GM21367 (cell line): ENCODE data around the gene HIC2.
"Not testable (repeated sequence)": the region's sequence is repeated elsewhere in the genome, so short reads cannot be mapped to it uniquely, and the experiment has no call there.

Experiments used
- ATAC-seq: cut with Tn5 transposase; IDR thresholded peaks from one replicate; pipeline ENCODE4 v1.9.1; 2021; ENCODE audit not compliant: unreplicated experiment

The HIC2 gene

DNA sequence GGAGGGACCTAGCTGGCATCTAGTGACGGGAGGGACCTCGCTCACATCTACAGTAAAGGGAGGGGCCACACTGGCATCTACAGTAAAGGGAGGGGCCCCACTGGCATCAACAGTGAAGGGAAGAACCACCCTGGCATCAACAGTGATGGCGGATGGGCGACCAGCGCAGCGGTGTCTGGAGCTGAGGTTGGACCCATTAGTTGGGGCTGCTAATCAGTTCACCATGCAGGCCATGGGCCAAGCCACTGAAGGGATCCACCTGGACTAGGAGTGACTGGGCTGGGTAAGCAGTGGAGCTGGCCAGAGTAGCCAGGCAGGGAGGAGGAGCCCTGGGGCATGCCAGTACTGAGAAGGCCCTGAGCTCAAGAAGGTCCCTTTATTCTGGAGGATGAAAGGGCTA lies 73.4 kb downstream of the HIC2 start:
- not testable (repeated sequence) for ATAC-seq

- ATAC-seq: not testable (repeated sequence)
These were observed 75.1 kb downstream of the HIC2 start for GRCh38 chr22:21492271-21492670.

- not testable (repeated sequence) for ATAC-seq
These were observed 76.9 kb downstream of the HIC2 start for GRCh38 chr22:21493789-21494782.

DNA sequence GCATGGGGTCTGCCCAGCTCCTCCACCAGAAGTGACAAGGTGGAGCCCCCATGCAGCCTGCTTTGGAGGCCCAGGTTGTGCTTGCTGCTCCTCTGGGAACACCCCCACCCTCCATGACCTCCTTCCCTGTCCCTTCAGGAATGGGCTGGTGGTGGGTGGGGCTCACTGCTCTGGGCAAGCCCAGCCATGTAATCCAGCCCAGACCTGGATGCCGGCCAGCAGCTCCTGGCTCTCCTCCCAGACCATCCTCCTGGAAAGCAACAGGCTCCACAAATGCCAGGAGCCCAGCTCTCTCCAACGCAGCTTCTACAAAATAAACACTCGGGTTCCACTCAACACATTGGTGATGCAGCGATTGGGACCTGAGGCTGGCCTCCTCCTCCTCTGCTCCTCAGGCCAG lies 80.8 kb downstream of the HIC2 start:
- ATAC-seq: not testable (repeated sequence)

GRCh38 chr22:21498489-21498888 lies 81.3 kb downstream of the HIC2 start:
- ATAC-seq: not testable (repeated sequence)

DNA sequence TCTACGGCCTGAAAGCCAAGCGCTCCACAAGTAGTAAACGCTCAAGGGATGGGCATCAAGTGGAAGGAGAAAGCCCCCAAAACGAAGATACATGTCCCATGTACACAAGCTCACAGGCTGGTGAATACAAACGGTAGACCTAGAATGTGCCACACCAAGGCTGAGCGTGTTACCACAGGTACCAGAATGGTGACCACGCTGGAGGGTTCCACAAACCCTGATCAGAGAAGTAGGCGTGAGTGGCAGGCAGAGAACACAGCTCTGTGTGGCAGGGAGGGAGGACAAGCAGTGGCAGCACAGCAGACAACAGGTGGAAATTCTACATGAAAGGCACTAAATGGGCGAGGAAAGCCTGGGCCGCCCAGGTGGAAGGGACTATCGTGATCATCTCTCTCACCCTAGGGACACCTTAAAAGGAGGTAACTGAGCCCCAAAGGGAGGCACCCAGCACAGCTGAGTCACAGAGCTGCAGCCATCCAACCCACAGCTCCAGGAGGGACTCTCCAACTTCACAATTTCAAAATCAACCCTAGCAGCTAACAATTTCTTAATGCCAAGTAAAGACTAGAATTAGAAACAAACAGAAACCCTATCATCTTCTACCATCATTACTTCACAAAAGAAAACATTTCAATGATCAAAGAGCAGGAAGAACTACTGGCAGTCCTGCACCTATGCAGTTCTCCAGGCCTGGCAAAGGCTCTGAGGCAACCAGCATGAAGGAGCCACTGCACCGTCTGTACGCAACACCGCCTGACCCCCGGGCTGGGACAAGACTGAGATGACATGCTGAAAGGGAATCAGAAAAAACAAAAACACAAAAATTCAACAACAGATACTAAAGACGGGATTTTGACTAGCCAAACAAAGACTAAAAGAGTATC lies 82.7 kb downstream of the HIC2 start:
- ATAC-seq: not testable (repeated sequence)
